Right lung (tissue), 5 donors: ENCODE measurements around the gene ZNF324B. TPM values are rescaled to one million over a fixed set of nuclear protein-coding genes. Genes with fewer than 3 reads are reported as not detected.
"Not testable (repeated sequence)": the region's sequence is repeated elsewhere in the genome, so short reads cannot be mapped to it uniquely, and the experiment has no call there.

Experiments
- DNase-seq, 2 donors: peaks; one replicate each; pipeline ENCODE4 v3.0.0-alpha.2; 2013
- polyA plus RNA-seq, 5 donors: library from polyadenylated mRNA; unstranded; fragments of 120-200 nt; gene quantifications; one replicate each; pipeline versions ENCODE4 v1.2.1 to v1.2.3, GENCODE V29; 2013; ENCODE audit warnings: inconsistent platforms in 1 of 5, low replicate concordance in 1 of 5; ENCODE audit not compliant: insufficient read length in 5 of 5, insufficient read depth in 1 of 5

The ZNF324B gene
- polyA plus RNA-seq, 5 donors = 4.6 to 8.0 (median 6.7) TPM

- DNase-seq = no peak
Observed at GRCh38 chr19:58450856-58451357, 515 bp upstream of the ZNF324B start.

- no peak for DNase-seq
Observed at GRCh38 chr19:58453743-58454142, 2.3 kb downstream of the ZNF324B start.

- no peak for DNase-seq
Observed at GRCh38 chr19:58455306-58455705, 3.9 kb downstream of the ZNF324B start.

GRCh38 chr19:58456111-58456510 is 4.7 kb downstream of the ZNF324B start:
- DNase-seq = no peak

- DNase-seq = no peak
Observed at GRCh38 chr19:58460039-58460438, 8.6 kb downstream of the ZNF324B start.

GRCh38 chr19:58466089-58466759 is 14.8 kb downstream of the ZNF324B start:
- DNase-seq = no peak

- DNase-seq = peak; percentile 96
Observed at GRCh38 chr19:58466760-58467589, 15.6 kb downstream of the ZNF324B start, which contains the start of gene ZNF324. ZNF324 (plus strand) TSS chr19:58467080; CDS start chr19:58469186, 2,106 bp downstream.

GRCh38 chr19:58468216-58468839 is 16.9 kb downstream of the ZNF324B start:
- no peak for DNase-seq

- no peak for DNase-seq
Observed at GRCh38 chr19:58469241-58470013, 18.0 kb downstream of the ZNF324B start.

- DNase-seq = not testable (repeated sequence)
Observed at GRCh38 chr19:58470837-58471543, 19.6 kb downstream of the ZNF324B start.

GRCh38 chr19:58471736-58472135 is 20.3 kb downstream of the ZNF324B start:
- no peak for DNase-seq

- no peak for DNase-seq
Observed at GRCh38 chr19:58473775-58474174, 22.4 kb downstream of the ZNF324B start.

GRCh38 chr19:58474291-58474996 is 23.0 kb downstream of the ZNF324B start:
- no peak for DNase-seq

- no peak for DNase-seq
Observed at GRCh38 chr19:58474997-58475713, 23.7 kb downstream of the ZNF324B start.

GRCh38 chr19:58475714-58476497 is 24.5 kb downstream of the ZNF324B start, which contains the start of gene ZNF446:
ZNF446 (plus strand) TSS chr19:58476352; CDS start chr19:58477219, 867 bp downstream.
- DNase-seq = peak; percentile 98

- no peak for DNase-seq
Observed at GRCh38 chr19:58476498-58477015, 25.1 kb downstream of the ZNF324B start.

GRCh38 chr19:58477130-58477529 is 25.7 kb downstream of the ZNF324B start:
- DNase-seq = no peak

- DNase-seq = no peak
Observed at GRCh38 chr19:58477871-58478270, 26.4 kb downstream of the ZNF324B start.
